Neural cell (in vitro differentiated cells): ENCODE results near the gene FANCD2OS.
"Not testable (repeated sequence)": the region's sequence is repeated elsewhere in the genome, so short reads cannot be mapped to it uniquely, and the experiment has no call there.

ENCODE experiments used
- EP300 ChIP-seq: fragments of 450-650 bp; conservative IDR thresholded peaks from 2 replicates; pipeline ENCODE4 v1.6.1; 2014; ENCODE audit warnings: antibody characterized with exemption, mild to moderate bottlenecking, moderate library complexity; ENCODE audit not compliant: poor library complexity, severe bottlenecking
- TAF1 ChIP-seq: IDR thresholded peaks from 2 replicates; pipeline ENCODE4 v1.6.1; 2012; ENCODE audit warnings: low read depth
- TF ChIP-seq, protein P1 (sequence below): fragments of 450-650 bp; IDR thresholded peaks from 2 replicates; pipeline ENCODE4 v1.5.1; 2014; ENCODE audit warnings: antibody characterized with exemption, mild to moderate bottlenecking, moderate library complexity; ENCODE audit not compliant: poor library complexity, severe bottlenecking

DNA sequence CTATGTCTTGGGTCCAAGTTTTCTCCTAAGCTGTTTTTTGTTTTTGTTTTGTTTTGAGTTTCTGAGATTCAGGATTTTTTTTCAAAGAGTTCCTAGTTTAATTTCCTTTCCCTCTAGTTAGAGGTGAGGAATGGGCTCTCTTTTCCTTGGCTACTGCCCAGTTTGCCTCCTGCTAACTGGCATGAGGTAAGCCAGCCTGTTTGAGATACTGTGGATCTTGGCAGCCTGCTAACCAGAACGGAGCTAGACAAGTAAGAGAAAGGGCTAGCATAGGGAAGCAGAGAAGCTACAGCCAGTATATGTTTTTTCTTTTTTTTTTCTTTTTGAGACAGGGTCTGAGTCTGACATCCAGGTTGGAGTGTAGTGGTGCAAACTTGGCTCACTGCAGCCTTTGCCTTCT, 17.3 kb downstream of the FANCD2OS start:
- TF ChIP-seq TAF1, EP300: not testable (repeated sequence)
- TF ChIP-seq, protein P1, sequence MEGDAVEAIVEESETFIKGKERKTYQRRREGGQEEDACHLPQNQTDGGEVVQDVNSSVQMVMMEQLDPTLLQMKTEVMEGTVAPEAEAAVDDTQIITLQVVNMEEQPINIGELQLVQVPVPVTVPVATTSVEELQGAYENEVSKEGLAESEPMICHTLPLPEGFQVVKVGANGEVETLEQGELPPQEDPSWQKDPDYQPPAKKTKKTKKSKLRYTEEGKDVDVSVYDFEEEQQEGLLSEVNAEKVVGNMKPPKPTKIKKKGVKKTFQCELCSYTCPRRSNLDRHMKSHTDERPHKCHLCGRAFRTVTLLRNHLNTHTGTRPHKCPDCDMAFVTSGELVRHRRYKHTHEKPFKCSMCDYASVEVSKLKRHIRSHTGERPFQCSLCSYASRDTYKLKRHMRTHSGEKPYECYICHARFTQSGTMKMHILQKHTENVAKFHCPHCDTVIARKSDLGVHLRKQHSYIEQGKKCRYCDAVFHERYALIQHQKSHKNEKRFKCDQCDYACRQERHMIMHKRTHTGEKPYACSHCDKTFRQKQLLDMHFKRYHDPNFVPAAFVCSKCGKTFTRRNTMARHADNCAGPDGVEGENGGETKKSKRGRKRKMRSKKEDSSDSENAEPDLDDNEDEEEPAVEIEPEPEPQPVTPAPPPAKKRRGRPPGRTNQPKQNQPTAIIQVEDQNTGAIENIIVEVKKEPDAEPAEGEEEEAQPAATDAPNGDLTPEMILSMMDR: not testable (repeated sequence)
